ENCODE results near the gene ENC1. TPM values are rescaled to one million over a fixed set of nuclear protein-coding genes. Genes with fewer than 3 reads are reported as not detected.

The ENC1 gene
- total and polyA plus RNA-seq, 2 of the 8 experiments (the other 6 are each of a cell fraction or from before 2014, with no cell fraction given) = 5.5 to 13.2 TPM

DNA sequence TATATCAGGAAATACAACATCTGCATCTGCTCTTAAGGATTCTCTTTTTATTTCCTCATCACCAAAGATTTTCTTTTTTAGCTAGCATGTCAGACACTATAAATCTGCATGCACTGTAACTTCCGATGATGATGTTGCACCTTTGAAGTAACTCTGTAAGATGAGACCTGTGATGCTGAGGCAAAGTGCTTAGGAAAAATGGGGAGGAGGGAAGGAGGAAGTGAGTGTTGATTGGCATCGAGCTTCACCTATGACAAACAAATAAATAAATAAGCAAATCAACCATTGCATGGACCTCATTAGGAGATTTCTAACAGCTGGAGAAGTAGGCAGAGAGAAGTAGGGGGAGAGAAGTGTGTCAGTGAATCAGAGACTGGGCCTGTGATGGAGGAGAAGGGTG lies 52.6 kb downstream of the ENC1 start (continued):
- no peak for TF ChIP-seq POLR2AphosphoS5 (IDR thresholded peaks at IDR 0.05; ENCODE audit: low read depth, low read length)
